ENCODE measurements around the gene ATXN7L1. TPM values are rescaled to one million over a fixed set of nuclear protein-coding genes. Genes with fewer than 3 reads are reported as not detected.

ATXN7L1 gene
- total RNA-seq, 6 experiments from 2014 or later = 7.1 to 15.7 (median 11.0) TPM

DNA sequence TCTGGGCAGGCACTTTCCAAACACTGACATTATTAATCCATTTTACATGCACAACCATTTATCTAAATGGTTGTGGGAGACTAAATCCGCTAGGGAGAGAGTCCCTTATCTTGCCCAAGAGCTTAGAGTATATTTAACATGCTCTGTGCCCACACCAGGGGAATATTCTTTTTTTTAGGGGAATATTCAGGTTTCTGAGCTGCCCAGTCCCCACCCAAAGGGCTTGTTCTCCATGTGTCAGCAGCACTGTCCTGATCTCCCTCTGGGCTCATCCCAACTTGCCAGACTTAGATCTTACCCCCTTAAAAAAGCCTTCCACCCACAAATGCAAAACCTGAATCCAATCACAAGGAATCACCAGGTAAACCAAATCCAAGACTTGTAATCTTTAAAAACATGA is 132.1 kb downstream of the ATXN7L1 start:
- no peak for TF ChIP-seq POLR2A (IDR thresholded peaks at IDR 0.05)
- no peak overlapping the region for H3K4me3 ChIP-seq
- no peak overlapping the region for H3K27ac ChIP-seq
- H3K4me1 ChIP-seq = no peaks in the 10 kb centered on the region
- no peaks in the 10 kb centered on the region for H3K27me3 ChIP-seq
- intact Hi-C loops (cut with DNase I) = no loop called here
- WGBS (ENCODE audit: insufficient coverage, low coverage, low lambda C conversion rate, missing lambda C conversion rate) = 86% methylated on average over 1 of the region's 1 CpG
- no peaks in the 10 kb centered on the region for H3K36me3 ChIP-seq
- no peaks in the 10 kb centered on the region for H3K9me3 ChIP-seq
- no peak for DNase-seq
- no peak for ATAC-seq

DNA sequence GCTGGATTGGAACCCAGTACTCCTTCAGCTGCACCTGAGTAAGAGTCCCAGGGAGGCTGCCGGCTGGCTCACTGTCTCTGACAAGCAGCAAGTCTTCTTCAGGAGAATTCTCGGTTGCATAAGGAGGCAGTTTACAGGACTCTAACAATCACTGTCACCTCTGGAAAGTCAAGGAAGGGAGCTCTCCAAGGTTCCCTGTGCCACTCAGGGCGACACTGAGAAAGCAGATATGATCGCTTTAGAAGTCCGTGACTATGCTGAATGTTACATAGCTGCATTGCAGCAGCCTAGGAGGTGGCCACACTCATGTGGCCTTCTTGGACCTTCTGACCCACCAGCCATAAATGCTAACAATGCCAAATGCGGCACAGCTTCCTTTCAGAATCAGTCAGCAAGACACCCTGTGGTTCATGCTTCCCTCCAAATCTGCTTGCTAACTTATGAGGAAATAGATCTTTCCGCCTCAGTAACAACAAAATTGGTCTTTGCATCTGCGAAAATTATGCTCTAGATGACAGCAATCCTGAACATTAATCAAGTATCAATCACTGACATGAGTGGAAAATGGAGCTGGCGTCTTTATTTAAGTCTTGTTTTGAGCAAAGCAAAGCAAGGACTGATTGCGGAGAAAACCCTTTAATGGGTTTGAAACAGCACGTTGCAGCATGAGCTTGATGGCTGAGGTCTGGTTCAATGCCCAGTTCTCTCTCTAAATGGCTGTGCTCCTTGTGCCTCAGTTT is 132.9 kb downstream of the ATXN7L1 start:
- ATAC-seq (peak; percentile 25 to 60 (median 38)), DNase-seq (no peak)
- TF ChIP-seq, protein P1, sequence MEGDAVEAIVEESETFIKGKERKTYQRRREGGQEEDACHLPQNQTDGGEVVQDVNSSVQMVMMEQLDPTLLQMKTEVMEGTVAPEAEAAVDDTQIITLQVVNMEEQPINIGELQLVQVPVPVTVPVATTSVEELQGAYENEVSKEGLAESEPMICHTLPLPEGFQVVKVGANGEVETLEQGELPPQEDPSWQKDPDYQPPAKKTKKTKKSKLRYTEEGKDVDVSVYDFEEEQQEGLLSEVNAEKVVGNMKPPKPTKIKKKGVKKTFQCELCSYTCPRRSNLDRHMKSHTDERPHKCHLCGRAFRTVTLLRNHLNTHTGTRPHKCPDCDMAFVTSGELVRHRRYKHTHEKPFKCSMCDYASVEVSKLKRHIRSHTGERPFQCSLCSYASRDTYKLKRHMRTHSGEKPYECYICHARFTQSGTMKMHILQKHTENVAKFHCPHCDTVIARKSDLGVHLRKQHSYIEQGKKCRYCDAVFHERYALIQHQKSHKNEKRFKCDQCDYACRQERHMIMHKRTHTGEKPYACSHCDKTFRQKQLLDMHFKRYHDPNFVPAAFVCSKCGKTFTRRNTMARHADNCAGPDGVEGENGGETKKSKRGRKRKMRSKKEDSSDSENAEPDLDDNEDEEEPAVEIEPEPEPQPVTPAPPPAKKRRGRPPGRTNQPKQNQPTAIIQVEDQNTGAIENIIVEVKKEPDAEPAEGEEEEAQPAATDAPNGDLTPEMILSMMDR (IDR thresholded peaks at IDR 0.05) = no peak
- TF ChIP-seq POLR2A (IDR thresholded peaks at IDR 0.05) = no peak
- Histone ChIP-seq H3K4me1 (no peaks in the 10 kb centered on the region), H3K27ac (no peak overlapping the region), H3K36me3 (no peaks in the 10 kb centered on the region), H3K4me3 (no peak overlapping the region), H3K27me3 (no peaks in the 10 kb centered on the region), H3K9me3 (no peaks in the 10 kb centered on the region)
- intact Hi-C loops (cut with DNase I) = no loop called here
- WGBS (ENCODE audit: insufficient coverage, low coverage, low lambda C conversion rate, missing lambda C conversion rate) = 78% methylated on average over 8 of the region's 11 CpGs

GRCh38 chr7:105742787-105743186 is 133.6 kb downstream of the ATXN7L1 start:
- Histone ChIP-seq H3K27ac (no peak overlapping the region), H3K9me3 (no peaks in the 10 kb centered on the region), H3K36me3 (no peaks in the 10 kb centered on the region), H3K27me3 (no peaks in the 10 kb centered on the region), H3K4me3 (no peak overlapping the region), H3K4me1 (no peaks in the 10 kb centered on the region)
- intact Hi-C loops (cut with DNase I) = no loop called here
- ATAC-seq = no peak
- TF ChIP-seq, protein P1 (IDR thresholded peaks at IDR 0.05) = no peak
- no peak for TF ChIP-seq POLR2A (IDR thresholded peaks at IDR 0.05)
- WGBS (ENCODE audit: insufficient coverage, low coverage, low lambda C conversion rate, missing lambda C conversion rate) = 51% methylated on average over 3 of the region's 3 CpGs
- no peak for DNase-seq

GRCh38 chr7:105741982-105742381 is 134.4 kb downstream of the ATXN7L1 start:
- TF ChIP-seq POLR2A (IDR thresholded peaks at IDR 0.05) = no peak
- TF ChIP-seq, protein P1 (IDR thresholded peaks at IDR 0.05) = no peak
- DNase-seq (no peak), ATAC-seq (no peak)
- Histone ChIP-seq H3K4me3 (no peak overlapping the region), H3K27me3 (no peaks in the 10 kb centered on the region), H3K36me3 (no peaks in the 10 kb centered on the region), H3K9me3 (no peaks in the 10 kb centered on the region), H3K4me1 (no peaks in the 10 kb centered on the region), H3K27ac (no peak overlapping the region)
- WGBS (ENCODE audit: insufficient coverage, low coverage, low lambda C conversion rate, missing lambda C conversion rate) = 100% methylated on average over 1 of the region's 4 CpGs
- intact Hi-C loops (cut with DNase I) = no loop called here

GRCh38 chr7:105738133-105738532 is 138.3 kb downstream of the ATXN7L1 start:
- TF ChIP-seq POLR2A (IDR thresholded peaks at IDR 0.05) = no peak
- TF ChIP-seq, protein P1 (IDR thresholded peaks at IDR 0.05) = no peak
- no peak overlapping the region for H3K4me3 ChIP-seq
- 87% methylated on average over 2 of the region's 2 CpGs for WGBS (ENCODE audit: insufficient coverage, low coverage, low lambda C conversion rate, missing lambda C conversion rate)
- intact Hi-C loops (cut with DNase I) = no loop called here
- ATAC-seq (no peak), DNase-seq (no peak)
- H3K27ac ChIP-seq = no peak overlapping the region
- no peaks in the 10 kb centered on the region for H3K4me1 ChIP-seq
- H3K27me3 ChIP-seq = no peaks in the 10 kb centered on the region
- H3K36me3 ChIP-seq = no peaks in the 10 kb centered on the region
- H3K9me3 ChIP-seq = no peaks in the 10 kb centered on the region
